Stimulated activated naive CD8-positive, alpha-beta T cell treated with anti-CD3 and anti-CD28 coated beads, Interleukin-15, Interleukin-2, amounts not matched to agents 100 U/mL and 50 U/mL, for 24 hours (primary cell): Measurements from ENCODE around the gene FER.
"Not testable (repeated sequence)": the region's sequence is repeated elsewhere in the genome, so short reads cannot be mapped to it uniquely, and the experiment has no call there.

Source experiments
- ATAC-seq: fragments of 150-1000 bp; cut with Tn5 transposase; one replicate; pipeline ENCODE4 v1.10.0; 2021
- DNase-seq: peaks from one replicate; pipeline ENCODE4 v3.0.0; 2021

Gene FER

DNA sequence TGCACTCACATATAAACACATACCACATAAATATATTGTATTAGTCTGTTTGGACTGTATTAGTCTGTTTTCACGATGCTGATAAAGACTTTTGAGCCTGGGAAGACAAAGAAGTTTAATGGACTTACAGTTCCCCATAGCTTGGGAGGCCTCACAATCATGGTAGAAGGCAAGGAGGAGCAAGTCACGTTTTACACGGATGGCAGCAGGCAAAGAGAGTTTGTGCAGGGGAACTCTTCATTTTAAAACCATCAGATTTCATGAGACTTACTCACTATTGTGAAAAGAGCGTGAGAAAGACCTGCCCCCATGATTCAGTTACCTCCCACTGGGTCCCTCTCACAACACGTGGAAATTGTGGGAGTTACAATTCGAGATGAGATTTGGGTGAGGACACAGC, 133.4 kb downstream of the FER start:
- DNase-seq (no peak), ATAC-seq (no peak)

DNA sequence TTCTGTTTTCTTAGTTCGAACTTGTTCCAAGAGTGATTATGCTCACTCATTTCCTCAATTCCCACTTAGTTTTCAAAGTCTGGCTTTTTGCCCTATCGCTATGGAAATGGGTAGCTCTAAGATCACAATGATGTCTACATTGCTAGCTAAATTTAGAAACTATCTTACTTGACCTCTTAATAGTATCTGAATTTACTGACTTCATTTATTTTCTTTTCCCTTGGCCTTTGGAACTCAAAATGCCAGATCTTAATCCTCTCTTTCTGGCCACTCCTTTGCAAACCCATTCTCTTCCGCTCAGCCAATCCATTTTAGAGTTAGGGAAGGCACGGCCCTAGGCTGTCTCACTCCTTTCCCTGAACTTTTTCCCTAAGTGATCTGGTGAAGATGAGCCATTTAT, 137.0 kb downstream of the FER start:
- DNase-seq (no peak), ATAC-seq (no peak)

DNA sequence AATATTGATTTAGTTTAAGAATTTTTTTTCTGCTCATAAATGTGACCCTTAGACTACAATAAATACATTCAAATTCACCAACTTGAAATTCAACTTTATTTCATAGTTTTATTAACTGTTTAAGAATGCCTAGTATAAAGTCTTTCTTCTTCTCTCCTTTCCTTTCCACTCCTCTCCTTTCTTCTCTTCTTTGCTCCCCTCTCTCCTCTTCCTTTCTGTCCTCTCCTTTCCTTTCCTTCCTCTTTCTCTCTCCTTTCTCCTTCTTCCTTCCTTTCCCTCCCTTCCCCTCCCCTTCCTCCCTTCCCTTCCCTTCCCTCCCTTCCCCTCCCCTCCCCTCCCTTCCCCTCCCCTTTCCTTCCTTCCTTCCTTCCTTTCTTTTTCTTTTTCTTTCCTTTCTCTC, 150.6 kb downstream of the FER start:
- ATAC-seq (no peak), DNase-seq (no peak)

- ATAC-seq = no peak
Measured at GRCh38 chr5:108898707-108899106, 151.0 kb downstream of the FER start.

GRCh38 chr5:108899244-108899643, 151.5 kb downstream of the FER start:
- not testable (repeated sequence) for DNase-seq

More at GRCh38 chr5:108898707-108899106, 151.0 kb downstream of the FER start:
- DNase-seq = no peak

DNA sequence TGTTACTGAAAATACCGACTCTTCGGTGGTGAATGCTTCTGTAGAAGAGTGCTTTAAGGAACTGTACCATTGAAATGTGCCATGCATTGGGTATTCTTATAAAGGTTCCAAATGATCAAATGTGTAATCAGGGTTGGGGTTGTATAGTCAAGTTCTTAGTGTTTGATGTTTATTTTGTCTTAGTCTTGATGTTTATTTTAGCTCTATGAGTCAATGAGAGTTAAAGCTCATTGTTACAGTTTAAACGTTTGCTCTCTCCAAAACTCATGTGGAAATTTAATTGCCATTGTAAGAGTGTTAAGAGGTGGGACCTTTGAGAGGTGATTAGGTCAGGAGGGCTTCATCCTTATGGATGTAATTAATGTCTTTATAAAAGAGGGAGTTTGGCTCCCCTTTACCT, 153.0 kb downstream of the FER start:
- ATAC-seq (no peak), DNase-seq (no peak)

More at GRCh38 chr5:108899244-108899643, 151.5 kb downstream of the FER start:
- not testable (repeated sequence) for ATAC-seq

- DNase-seq (no peak), ATAC-seq (no peak)
Measured at GRCh38 chr5:108905805-108906204, 158.1 kb downstream of the FER start.

DNA sequence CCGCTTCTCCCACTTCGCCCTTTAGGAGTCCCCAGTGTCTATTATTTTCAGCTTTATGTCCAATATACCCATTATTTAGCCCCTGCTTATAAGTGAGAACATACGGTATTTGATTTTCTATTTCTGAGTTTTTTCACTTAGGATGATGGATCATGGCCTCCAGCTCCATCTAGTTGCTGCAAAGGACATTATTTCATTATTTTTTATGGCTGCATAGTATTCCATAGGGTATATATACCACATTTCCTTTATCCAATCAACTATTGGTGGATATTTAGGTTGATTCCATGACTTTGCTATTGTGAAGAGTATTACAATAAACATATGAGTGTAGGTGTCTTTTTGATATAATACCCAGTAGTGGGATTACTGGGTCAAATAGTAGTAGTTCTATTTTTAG, 162.9 kb downstream of the FER start:
- no peak for ATAC-seq
- DNase-seq = no peak

GRCh38 chr5:108911055-108911454, 163.4 kb downstream of the FER start:
- DNase-seq (no peak), ATAC-seq (no peak)

GRCh38 chr5:108917596-108917995, 169.9 kb downstream of the FER start:
- DNase-seq (no peak), ATAC-seq (no peak)

DNA sequence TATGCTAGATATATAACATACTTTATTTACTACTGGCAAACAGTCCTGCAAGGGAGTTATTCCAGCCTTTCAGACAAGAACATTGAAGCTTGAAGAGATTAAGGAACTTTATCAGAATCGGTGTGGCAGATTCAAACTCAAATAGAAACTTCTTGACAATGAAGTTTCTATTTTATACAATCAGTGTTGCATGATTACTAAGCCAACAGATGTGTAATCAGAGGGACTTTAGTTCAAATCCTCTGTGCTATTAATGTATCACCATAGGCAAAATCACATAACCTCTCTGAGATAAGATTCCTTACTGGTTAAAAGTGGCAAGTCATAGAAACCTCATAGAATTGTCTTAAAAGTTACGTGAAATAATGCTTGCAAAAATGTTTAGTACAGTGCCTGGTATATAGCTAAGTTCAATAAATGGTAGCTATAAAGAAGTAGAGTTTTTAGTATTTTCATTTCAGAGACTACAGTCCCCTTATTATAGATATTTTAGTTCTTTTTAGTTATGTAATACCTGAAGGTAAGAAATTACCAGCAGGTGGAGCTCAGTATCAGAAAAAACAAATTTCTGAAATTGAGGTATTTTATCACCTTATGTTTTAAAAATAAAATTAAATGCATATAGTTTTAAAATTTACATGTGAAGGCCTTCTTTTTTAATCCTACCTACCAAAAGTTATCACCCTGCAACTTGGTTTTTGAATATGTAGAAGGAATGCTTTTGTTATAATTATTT, 172.1 kb downstream of the FER start:
- ATAC-seq (no peak), DNase-seq (no peak)

DNA sequence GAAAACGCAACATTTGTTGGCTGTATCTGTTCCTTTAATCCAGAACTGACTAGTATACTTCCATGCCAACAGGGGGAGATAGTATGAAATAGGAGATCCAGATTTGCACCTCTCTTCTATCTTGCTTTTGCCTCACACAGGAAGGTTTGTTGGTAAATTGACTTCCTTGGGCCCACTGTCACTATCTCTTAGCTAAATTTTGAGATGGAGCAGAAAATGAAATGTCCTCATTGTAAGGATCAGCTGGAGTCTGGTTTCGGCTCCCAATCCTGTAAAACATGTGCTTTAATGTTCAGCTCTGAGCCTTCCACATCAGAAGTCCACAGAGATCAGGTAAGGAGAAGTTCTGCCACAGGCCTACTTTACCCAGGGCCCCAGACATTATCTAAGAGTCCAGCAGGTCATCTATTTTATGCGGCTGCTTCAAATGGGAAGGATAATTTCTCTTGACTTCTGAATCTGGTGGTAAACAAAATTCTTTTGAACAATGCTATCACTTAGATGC, 176.8 kb downstream of the FER start:
- no peak for ATAC-seq
- no peak for DNase-seq

DNA sequence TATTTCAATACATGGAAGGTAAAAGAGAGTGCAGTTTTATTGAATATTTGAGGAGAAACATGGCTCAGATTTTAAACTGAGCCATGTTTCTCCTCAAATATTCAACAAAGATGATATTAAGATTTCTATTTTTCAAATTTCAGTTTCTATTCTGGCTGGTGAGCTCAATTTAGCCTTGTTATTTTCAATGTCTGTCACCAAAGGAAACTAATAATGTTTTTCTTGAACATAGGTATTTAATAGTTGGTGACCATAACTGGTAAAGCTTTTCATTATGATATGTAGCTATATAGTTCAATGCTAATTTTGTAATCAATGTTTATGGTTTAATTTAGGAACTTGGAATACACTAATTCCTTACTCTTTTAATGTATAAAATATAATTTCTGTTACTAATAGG, 177.4 kb downstream of the FER start:
- ATAC-seq = no peak
- DNase-seq = no peak

DNA sequence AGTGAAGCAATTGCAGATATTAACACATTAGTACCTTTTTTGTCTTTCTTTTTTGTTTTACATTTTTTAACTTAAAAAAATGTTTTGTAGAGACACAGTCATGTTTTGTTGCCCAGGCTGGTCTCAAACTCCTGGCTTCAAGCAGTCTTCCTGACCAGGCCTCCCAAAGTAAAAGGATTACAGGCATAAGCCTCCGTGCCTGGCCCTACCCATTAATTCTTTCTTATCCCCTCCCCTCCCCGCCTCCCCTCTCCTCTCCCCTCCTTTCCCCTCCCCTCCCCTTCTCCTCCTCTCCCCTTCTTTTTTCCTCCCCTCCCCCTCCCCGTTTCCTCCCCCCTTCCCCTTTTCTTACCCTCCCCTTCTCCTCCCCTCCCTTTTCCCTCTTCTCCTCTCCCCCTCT, 182.4 kb downstream of the FER start:
- DNase-seq (no peak), ATAC-seq (no peak)

DNA sequence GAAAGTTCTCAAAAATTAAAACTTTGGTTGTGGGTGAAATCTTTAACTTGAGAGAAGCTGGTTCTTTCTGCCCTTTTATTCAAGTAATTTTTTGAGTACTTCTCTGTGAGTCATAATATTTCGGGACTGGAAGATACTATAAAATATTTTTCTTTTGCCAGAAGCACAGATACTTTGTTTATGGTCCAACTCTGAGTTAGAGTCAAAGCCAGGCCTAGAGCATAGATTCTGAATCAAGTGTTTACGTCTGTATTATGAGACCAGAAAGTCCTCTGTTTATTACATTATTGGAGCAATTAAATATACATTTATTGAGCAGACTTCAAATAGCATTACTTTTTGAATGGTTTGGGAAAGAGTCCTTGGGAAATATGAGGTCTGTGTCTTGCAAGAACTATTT, 187.9 kb downstream of the FER start:
- no peak for ATAC-seq
- DNase-seq = no peak

DNA sequence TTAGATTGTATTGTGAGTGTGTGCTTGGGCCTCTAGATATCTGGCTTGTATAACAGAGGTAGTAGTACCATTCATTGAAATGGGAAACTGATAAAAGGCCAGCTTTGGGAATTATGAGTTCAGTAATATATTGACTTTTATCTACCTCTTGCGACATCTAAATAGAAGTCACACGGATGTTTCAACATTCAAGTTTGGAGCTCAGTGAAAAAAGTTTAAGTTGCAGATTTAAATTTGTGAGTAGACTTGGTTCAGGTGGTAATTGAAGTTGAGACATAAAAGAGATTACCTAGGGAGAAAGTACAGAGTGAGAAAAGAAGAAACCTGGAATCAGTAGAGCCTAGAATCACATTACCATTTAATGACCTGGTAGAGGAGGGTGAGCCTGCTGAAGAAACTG, 189.5 kb downstream of the FER start:
- ATAC-seq = no peak
- no peak for DNase-seq

DNA sequence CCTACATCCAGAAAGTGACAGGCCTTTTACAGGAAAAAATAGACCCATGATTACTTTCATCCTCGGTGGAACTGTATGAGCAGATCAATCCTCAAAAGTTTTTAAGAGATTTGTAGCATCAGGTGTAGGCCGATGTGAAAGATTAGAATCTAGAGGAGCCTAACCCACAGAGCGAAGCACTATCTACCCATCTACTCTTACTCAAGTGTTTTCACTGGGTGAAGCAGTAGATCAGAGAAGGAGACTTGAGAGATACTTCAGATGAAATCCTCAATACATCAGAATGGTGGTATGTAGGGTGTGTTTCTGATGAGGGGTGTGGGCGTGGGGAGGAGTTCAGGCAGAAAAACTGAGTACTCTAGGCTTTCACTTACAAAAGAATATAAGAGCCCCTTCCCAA, 192.8 kb downstream of the FER start:
- no peak for ATAC-seq
- no peak for DNase-seq

DNA sequence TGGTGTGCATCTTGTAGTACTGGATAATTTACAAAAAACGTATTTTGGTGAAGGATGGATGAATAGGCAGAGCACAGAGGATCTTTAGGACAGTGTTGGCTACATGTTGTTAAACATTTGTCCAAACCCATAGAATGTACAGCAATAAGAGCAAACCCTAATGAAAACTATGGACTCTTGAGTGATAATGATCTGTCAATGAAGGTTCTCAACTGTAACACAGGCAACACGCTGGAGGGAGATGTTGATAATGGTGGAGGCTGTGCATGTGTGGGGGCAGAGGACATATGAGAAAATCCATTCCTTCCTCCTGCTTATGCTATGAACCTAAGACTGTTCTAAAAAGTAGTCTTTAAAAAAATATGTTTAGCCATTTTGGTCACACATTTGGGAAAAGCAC, 194.0 kb downstream of the FER start:
- ATAC-seq = no peak

GRCh38 chr5:108942701-108943100, 195.0 kb downstream of the FER start:
- ATAC-seq = no peak
- DNase-seq = no peak

More for the DNA sequence above, 194.0 kb downstream of the FER start:
- DNase-seq = no peak

DNA sequence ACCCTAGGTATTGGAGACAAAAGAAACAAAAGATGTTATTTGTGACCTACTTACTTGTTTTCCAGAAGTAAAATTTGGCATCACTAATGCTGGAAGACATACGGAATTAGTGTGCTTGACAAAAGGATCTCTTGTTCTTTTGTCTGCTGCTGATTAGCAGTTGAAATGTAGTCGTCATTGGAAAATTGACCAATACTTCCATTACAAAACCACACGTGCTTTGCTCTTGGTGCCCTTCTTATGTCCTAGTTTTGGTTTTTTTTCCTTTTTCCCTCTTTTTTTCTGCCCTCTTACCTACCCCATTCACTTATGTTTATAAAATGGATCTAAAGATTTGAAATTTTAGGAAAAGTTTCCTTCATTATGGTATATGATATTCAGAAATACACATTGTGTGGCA, 197.4 kb downstream of the FER start:
- no peak for ATAC-seq
- no peak for DNase-seq

- no peak for DNase-seq
- no peak for ATAC-seq
Measured at GRCh38 chr5:108946008-108946407, 198.3 kb downstream of the FER start.

DNA sequence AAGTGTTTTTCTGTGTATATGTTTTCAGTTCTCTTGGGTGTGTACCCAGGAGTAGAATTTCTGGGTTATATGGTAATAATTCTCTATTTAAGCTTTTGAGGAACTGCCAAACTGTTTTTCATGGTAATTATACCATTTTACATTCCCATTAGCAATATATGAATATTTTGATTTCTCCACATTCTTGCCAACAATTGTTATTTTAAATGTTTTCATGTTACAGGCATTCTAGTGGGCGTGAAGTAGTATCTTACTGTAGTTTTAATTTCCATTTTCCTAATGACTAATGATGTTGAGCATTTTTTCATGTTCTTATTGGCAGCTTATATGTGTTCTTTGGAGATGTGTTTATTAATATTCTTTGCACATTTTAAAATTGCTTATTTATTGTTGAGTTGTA, 199.5 kb downstream of the FER start:
- DNase-seq = no peak
- ATAC-seq = no peak

DNA sequence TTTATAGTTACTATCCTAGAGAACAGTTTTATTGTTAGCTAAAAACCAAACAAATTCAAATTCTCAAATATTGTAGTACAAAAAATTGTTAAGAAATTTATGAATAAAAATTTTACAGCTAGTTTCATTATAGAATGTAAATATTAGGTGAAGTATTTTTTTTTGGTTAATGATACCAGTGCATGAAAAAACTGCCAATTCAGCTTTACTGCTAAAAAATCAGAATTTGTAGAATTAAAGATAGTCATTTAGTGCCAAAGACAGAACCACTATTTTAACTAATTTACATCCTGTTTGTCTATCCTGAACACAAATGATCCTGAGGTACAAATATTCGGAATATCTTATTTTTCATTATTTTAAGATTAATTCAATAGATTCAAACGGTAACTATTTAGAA, 202.6 kb downstream of the FER start:
- no peak for DNase-seq
- ATAC-seq = no peak

DNA sequence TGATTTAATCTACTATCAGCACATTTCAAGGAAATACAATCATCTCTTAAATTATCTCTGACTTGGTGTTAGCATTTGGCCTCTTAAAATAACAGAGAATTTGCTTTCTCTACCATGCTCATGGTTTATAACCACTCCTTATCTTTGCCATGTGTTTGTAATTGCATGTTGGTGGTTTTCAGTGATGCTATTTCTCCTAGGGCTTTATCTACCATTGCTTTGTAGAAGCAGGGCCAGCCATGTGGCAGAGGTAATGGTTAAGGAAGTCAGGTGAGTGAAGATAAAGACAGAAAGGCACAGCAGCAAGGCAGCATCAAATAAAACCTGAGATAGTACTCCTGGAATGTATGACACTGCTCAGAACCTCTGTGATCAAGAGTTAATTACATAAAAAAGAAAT, 206.2 kb downstream of the FER start:
- ATAC-seq (no peak), DNase-seq (no peak)
